Ramos (cell line): ENCODE results near the gene ESPNL.

Experiments
- in situ Hi-C: fragments of 300-500 bp; cut with MboI; formaldehyde crosslinking; loops from one replicate; pipeline ENCODE4 v1.14.3; 2022; ENCODE audit warnings: low sequenced_read_pairs; ENCODE audit not compliant: unreplicated experiment

The ESPNL gene

GRCh38 chr2:238069877-238070276 lies 30.3 kb upstream of the ESPNL start:
- in situ Hi-C loops, result no loop called here

DNA sequence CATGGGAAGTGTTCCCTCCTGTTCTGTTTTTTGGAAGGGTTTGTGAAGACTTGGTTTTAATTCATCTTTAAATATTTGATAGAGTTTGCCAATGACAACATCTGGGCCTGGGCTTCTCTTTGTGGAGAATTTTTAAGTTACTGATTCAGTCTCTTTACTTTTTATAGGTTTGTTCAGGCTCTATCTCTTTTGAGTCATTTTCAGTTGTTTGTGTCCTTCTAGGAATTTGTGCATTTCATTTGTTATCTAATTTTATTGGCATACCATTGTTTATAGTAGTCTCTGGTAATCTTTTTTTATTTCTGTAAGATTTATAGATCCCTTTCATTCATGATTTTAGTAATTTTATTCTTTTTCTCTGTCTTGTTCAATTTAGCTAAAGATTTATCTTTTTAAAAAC lies 24.7 kb upstream of the ESPNL start:
- in situ Hi-C loops, result no loop called here

GRCh38 chr2:238077292-238077691 lies 22.8 kb upstream of the ESPNL start:
- in situ Hi-C loops, result no loop called here

DNA sequence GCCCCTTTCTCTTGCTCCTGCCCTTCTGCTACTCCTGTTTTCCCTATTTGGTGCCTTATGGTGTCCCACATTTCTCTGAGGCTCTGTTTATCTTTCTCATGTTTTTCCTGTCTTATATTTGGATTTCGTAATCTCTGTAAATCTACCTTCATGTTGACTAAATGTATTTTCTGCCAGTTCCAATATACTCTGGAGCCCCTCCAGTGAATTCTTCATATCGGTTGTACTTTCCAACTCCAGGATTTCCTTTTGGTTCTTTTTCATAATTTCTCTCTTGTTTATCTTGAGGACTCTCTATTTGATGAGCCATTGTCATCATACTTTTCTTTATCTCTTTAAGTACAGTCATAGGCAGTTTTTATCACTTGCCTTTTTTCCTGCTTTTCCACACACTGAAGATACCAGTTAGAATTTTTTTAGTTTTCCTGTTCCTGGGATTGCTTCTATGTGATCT lies 20.2 kb upstream of the ESPNL start:
- in situ Hi-C loops, result no loop called here

GRCh38 chr2:238080518-238080917 lies 19.6 kb upstream of the ESPNL start:
- in situ Hi-C loops, result no loop called here

DNA sequence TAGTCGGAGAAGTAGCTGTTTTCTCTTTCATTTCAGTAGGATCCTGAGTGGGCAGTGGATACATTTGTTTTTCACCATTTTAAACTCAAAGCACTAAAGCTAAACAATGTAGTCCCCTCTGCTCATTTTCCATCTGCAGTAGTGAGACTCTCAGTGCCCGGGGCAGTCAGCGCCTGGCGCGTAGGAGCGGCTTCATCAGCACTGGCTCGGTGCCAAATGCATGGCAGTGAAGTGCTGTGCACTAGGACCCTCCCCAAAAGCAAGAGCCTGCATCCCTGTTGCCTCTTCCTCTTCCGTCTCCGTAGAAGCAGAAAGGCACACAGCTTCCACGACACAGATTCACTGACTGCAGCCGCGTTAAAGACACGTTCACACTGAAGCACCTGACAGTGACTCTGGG lies 19.0 kb upstream of the ESPNL start:
- in situ Hi-C loops, result no loop called here

DNA sequence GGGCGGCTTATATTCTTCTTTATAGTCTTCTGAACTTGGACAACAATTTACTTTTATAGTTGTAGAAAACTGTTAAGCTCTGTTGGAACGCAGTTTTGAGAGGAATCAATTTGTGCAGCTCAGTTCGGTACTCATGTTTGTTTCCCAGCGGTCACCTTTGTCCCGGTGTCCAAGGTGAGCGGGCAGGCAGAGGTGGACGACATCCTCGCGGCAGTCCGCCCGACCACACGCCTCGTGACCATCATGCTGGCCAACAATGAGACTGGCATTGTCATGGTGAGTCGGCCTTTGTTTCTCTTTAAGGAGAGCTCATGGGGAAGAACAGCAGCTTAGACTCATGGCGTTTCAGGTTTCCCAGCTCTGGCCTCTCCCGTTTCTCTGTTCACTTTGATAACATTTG lies 18.6 kb upstream of the ESPNL start:
- in situ Hi-C loops, result no loop called here

- in situ Hi-C loops, result no loop called here
Observed at GRCh38 chr2:238082151-238082550, 18.0 kb upstream of the ESPNL start.

GRCh38 chr2:238082827-238083226 lies 17.3 kb upstream of the ESPNL start:
- in situ Hi-C loops, result no loop called here

DNA sequence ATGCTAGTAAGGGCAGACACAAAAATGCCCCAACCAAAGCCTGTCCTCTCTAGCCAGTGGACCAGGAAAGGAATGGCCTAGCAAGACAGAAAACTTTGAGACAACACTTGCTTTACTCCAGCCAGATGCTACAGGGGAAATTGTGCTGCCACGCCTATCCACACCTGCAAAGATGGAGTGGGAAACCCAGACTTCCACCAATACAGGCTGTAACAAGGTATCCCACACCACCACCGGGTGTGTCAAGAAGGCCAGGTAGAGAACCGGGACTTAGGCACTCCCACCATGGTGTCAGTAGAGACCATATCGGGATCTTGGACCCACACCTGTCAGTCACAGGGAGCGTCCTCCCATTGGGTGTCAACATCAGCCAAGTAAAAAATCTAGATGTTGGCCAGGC lies 16.2 kb upstream of the ESPNL start:
- in situ Hi-C loops, result no loop called here

- in situ Hi-C loops, result no loop called here
Observed at GRCh38 chr2:238084761-238085160, 15.4 kb upstream of the ESPNL start.

DNA sequence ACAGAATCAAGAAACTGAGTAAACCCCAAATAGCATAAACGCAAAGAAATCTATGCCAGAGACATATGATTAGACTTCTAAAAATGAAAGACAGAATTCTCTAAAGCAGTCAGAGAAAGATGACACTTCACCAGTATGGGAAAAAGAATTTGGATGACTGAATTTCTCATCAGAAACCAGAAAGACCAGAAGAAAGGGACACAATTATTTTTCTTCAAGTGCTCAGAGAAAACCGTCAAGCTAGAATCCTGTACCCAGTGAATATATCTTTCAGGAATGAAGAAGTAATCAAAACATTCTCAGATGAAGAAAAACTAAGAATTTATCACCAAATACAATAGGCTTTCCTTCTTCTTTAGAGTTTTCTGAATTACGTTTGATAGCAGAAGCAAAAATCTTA lies 14.2 kb upstream of the ESPNL start:
- in situ Hi-C loops, result no loop called here

- in situ Hi-C loops, result no loop called here
Observed at GRCh38 chr2:238087211-238087610, 12.9 kb upstream of the ESPNL start.

DNA sequence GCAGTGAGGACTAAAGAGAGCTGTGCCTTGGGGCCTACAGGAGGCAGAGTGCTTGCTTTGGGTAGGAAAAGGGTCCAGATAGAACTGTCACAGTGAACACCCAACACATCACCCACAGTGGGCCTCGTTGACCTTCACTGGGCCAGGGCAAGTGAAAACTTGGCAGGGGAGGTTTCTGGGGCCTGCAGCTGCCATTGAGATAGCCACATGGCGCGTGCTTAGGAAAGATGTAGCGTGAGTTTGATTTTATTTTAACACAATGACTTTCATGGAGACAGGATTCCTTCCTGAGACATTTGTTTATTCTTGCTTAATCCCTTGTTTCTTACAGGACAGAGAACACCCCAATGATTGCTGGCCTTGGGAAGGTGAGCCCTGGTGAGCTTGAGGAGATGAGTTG lies 9.3 kb upstream of the ESPNL start:
- in situ Hi-C loops, result no loop called here

DNA sequence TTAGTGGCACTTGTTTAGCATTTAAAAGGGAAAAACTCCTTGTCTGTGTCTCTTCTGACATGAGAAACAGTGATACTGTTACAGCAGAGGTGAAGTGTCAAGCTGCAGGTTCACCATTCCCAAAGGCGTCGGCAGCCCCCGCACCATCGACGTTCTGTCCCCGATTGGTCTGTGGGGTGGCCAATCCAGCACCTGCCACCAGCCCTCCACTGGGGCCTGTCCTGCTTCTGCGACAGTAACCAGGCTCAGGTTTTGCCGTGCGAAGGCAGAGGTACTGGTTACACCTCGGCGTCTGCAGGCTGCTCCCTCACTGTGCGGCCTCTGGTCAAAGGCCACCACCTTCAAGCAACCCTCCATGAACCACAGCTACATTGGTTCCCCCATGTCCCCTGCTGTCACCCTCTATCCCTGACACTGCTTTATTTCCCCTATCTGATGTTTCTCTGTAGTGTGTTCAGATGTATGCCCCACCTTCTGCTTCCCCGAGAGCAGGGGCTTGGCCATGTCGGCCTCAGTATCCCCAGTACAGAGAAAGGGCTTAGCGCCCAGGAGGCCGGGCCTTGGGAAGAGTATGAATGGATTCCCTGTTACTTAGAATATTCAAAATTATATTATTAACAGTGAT lies 8.6 kb upstream of the ESPNL start:
- in situ Hi-C loops, result no loop called here

GRCh38 chr2:238092486-238093035 lies 7.6 kb upstream of the ESPNL start:
- in situ Hi-C loops, result no loop called here

DNA sequence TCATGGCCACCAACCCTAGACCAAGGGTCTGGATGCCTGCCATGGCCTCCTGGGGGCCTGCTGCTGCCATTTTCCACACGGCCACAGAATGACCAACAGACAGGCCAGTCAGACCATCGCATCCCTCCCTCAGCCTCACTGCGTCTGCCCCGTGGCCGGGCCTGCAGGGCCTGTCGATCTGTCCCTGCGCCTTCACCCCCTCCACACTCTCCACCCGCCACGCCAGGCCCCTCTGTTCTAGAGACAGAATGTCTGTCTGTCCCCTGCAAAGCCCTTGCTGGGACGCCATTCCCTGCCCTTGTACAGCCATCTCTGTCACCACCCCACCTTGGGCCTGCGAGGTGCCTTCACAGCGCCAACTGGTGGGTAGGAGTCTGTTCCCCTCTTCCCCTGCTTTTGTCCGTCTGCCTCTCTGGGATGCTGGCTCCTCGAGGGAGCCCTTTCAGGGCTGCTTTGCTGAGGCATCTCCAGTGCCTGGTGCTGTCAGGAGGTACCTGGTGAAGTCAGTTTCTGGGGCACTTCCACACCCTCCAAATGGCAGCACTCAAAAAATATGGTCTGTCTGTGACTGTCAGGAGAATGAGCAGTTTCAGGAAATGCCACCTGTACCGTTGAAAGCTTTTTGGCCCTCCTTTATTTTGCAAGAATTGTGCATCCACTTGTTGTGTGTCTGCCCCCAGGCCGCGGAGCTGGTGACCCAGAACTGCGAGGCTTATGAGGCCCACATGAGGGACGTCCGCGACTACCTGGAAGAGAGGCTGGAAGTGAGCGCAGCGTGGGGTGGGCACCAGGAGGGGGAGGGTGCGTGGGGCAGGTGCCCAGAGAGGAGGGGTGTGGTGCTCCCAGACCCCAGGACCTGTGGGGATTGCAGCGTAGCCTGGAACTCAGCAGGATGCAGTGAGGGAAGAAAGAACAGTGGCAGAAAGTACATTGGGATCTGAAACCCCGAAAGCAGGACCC lies 6.7 kb upstream of the ESPNL start:
- in situ Hi-C loops, result no loop called here

- in situ Hi-C loops, result no loop called here
Observed at GRCh38 chr2:238094438-238095022, 5.6 kb upstream of the ESPNL start.

DNA sequence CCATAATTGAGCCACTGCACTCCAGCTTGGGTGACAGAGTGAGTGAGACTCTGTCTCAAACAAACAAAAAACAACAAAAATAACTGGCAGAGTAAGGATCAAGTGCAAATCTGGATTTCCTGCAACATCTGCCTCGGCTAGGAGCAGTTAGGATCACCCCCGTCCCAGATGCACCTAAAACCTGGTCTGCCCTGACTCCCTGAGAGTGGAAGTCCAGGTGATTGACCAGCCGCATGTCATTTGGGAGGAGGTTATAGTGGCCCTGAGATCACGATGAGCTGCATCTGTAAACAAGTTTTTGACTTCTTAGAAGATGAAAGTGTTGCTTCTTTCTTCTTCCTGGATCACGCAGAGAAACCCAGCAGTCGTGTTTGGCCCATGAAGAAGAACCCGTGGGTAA lies 5.0 kb upstream of the ESPNL start:
- in situ Hi-C loops, result no loop called here

GRCh38 chr2:238096311-238097011 lies 3.7 kb upstream of the ESPNL start:
- in situ Hi-C loops, result no loop called here
